ENCODE measurements around the gene NAALADL2. TPM values are rescaled to one million over a fixed set of nuclear protein-coding genes. Genes with fewer than 3 reads are reported as not detected.

Gene NAALADL2
- total and polyA plus RNA-seq, 2 donors (not counting 3 experiments of a cell fraction or from before 2014, with no cell fraction given): 1.1 to 4.0 TPM

DNA sequence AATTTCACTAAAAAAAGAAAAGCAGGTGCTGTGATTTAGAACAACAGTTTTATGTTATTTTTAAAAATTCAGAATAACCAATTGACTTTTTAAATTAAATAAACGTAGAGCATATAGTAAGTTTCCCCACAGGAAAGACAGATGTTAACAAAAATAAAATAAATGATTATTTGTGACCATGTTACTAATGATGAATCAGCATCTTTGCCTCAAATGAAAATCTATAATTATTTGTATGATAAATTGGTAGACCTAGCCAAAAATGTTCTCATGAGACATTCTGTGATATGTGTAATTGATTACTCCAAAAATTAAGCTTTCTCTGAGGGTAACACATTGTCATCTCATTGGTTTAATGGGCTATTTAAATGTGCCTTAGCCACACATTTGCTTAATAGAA, 948.0 kb downstream of the NAALADL2 start:
- Histone ChIP-seq H4K20me1 (replicated peaks; ENCODE audit: control insufficient read depth, extremely low read depth, insufficient read depth, low read length) (no peaks in the 10 kb centered on the region), H3K79me2 (ENCODE audit: control insufficient read depth, insufficient read depth, low read length) (no peaks in the 10 kb centered on the region), H3K4me3 (replicated peaks in 1 of 3; ENCODE audit: insufficient read depth in 1 of 3, low read depth in 1 of 3, low read length in 3 of 3) (no peak overlapping the region), H3K9ac (replicated peaks; ENCODE audit: extremely low read depth, insufficient read depth, low read length) (no peak overlapping the region), H2AFZ (ENCODE audit: low read depth, low read length) (no peak overlapping the region), H3K9me1 (replicated peaks; ENCODE audit: control insufficient read depth, extremely low read depth, insufficient read depth, low read length) (no peaks in the 10 kb centered on the region), H3K4me2 (ENCODE audit: insufficient read depth, low read length) (no peak overlapping the region), H3K27ac (ENCODE audit: insufficient read depth, low read depth, low read length) (no peak overlapping the region), H3K4me1 (ENCODE audit: control insufficient read depth, extremely low read depth, insufficient read depth, low read length) (no peaks in the 10 kb centered on the region), H3K9me3 (replicated peaks; ENCODE audit: control insufficient read depth, insufficient read depth, low read length) (no peaks in the 10 kb centered on the region), H3K36me3 (ENCODE audit: control insufficient read depth in 2 of 2, extremely low read depth in 1 of 2, insufficient read depth in 2 of 2, low read length in 2 of 2) (no peaks in the 10 kb centered on the region), H3K27me3 (ENCODE audit: control insufficient read depth in 2 of 2, insufficient read depth in 2 of 2, low read length in 2 of 2) (no peaks in the 10 kb centered on the region)
- BruUV-seq (replicated peaks): no TSS peak
- no peak for DNase-seq (ENCODE audit: low read depth, low spot score)
- no peak for FAIRE-seq
- CTCF ChIA-PET: no interaction called here
- POLR2A ChIA-PET: no interaction called here
- intact Hi-C loops (cut with micrococcal nuclease): no loop called here
- TF ChIP-seq FOS (IDR thresholded peaks at IDR 0.05; ENCODE audit: borderline replicate concordance, insufficient read depth, low read length) (no peak), GATA2 (IDR thresholded peaks at IDR 0.05; ENCODE audit: insufficient read depth, insufficient read length, low read depth, low read length) (no peak), POLR2AphosphoS5 (IDR thresholded peaks at IDR 0.05; ENCODE audit: insufficient read depth, low read depth, low read length) (no peak), POLR2A (IDR thresholded peaks at IDR 0.05; ENCODE audit: low read depth, low read length) (no peak), EZH2 (IDR thresholded peaks at IDR 0.05; ENCODE audit: borderline replicate concordance, low read depth, low read length, severe bottlenecking) (no peak), MYC (IDR thresholded peaks at IDR 0.05; ENCODE audit: low read depth, low read length) (no peak), JUN (IDR thresholded peaks at IDR 0.05; ENCODE audit: borderline replicate concordance, insufficient read depth, insufficient read length, low read depth) (no peak)
- TF ChIP-seq, protein P1, sequence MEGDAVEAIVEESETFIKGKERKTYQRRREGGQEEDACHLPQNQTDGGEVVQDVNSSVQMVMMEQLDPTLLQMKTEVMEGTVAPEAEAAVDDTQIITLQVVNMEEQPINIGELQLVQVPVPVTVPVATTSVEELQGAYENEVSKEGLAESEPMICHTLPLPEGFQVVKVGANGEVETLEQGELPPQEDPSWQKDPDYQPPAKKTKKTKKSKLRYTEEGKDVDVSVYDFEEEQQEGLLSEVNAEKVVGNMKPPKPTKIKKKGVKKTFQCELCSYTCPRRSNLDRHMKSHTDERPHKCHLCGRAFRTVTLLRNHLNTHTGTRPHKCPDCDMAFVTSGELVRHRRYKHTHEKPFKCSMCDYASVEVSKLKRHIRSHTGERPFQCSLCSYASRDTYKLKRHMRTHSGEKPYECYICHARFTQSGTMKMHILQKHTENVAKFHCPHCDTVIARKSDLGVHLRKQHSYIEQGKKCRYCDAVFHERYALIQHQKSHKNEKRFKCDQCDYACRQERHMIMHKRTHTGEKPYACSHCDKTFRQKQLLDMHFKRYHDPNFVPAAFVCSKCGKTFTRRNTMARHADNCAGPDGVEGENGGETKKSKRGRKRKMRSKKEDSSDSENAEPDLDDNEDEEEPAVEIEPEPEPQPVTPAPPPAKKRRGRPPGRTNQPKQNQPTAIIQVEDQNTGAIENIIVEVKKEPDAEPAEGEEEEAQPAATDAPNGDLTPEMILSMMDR (IDR thresholded peaks at IDR 0.05; ENCODE audit: extremely low read depth in 1 of 2, insufficient read depth in 1 of 2, low read depth in 1 of 2, low read length in 2 of 2): no peak
- TF ChIP-seq, protein P2, sequence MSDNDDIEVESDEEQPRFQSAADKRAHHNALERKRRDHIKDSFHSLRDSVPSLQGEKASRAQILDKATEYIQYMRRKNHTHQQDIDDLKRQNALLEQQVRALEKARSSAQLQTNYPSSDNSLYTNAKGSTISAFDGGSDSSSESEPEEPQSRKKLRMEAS (IDR thresholded peaks at IDR 0.05; ENCODE audit: insufficient read depth, insufficient read length): no peak
- dilution Hi-C loops (cut with MboI; ENCODE audit: extremely low pct_ligation_motif_present, low sequenced_read_pairs): no loop called here

Data from endothelial cell of umbilical vein (primary cell).